GM18517 (cell line): ENCODE measurements around the gene LAMA3.

ENCODE experiments used
- ATAC-seq: cut with Tn5 transposase; IDR thresholded peaks from one replicate; pipeline ENCODE4 v1.9.1; 2021; ENCODE audit warnings: mild to moderate bottlenecking, moderate library complexity; ENCODE audit not compliant: unreplicated experiment

Gene LAMA3

DNA sequence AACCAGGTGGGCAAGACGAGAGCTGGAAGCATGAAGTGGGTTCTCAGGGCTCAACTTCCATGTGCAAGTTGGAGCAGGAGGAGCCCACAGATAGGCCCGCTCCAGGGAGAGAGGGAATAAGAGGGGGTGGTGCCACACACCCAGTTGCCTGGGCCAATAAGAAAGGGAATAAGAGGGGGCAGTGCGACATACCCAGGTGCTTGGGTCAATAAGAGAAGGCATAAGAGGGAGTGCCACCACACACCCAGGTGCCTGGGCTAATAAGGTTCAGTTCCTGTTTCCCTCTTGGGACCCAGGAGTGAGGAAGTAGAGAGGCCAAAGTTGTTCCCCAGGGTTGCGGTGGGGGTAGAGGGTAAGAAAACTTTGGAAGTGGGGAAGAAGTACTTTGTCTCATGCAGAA is 127.5 kb downstream of the LAMA3 start:
- ATAC-seq, result no peak

DNA sequence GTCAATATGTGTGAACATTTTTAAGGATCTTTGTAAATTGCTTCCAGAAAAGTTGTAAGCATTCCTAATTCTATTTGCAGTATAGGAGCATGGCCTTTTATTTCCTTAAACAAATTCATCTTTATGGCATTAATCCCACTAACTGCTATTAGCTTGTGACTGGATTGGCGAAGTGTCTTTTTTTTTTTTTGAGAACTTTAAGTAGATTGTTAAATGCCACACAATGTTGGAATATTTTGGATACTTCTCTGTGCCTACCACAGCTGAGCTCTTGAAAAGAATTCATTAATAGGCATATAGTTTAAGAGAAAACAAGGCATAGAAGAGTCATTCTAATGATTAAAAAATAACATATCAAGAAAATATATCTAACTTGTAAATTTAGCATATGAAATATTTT is 129.7 kb downstream of the LAMA3 start:
- ATAC-seq, result no peak

DNA sequence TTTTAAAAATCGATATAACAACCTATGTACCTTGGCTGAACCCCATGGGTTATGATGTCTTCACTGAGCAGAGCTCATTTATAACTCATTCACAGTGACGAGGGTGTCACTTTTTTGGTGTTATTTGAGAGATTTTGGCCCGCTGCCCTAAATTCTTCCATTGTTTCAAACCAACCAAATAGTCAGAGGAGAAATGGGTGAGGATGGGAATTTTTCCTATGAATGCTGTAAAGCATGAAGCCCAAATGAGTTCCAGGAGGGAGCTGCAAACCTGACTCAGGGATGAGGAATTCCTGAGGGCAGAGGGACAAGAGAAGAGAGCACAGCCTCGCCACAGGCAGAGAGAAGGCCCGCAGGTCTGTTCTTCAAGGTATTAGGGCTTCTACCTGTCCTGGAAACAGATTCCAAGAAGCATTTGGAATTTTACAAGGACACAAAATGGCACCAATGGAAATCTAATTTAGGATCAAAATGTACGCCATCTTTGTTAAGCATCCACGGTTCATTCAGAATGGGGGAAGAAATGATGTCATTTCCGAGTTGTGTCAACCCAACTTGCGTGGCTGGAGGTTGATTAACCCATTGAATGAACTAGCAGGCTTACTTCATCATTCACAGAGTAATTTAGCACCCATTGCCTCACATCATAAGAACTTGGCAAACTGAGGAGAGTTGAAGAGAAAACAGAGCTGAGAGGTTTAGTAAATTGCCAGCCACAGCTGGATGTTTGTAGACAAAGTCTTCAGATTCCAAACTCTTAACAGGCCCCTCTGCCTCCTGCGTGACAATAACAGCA is 133.5 kb downstream of the LAMA3 start:
- no peak for ATAC-seq

DNA sequence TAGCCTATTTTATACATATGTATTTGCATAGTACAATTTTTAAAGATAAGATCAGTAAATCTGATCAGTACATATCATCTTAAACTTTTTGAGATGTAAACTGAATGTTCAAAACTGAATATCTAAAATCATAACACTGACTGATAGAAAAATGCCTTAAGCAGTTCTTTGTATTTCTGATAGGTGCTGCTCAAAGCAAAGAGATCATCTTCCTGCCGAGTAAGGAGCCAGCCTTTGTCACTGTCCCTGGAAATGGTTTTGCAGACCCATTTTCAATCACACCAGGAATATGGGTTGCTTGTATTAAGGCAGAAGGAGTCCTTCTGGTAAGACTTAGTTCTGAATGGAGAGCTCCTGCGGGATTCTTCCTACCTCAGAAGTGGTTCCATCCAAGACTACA is 135.0 kb downstream of the LAMA3 start:
- ATAC-seq, result no peak

DNA sequence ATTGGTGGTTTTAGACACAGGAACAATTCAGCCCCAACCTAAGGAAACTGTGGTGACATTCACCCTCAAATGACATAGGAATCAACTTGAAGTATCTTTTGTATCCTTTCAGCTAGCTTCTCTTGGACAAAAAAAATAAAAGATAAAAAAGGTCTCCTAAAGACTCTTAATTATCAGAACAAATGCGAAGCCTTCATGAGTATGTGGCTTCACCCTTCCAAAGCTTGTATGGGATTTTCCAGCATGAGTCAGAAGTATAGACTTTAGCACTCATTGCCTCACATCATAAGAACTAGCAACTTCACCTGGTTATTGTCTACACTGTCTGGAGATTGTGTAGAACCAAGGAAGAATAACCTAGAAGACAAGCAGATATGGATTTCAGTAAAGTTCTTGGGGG is 135.4 kb downstream of the LAMA3 start:
- no peak for ATAC-seq

DNA sequence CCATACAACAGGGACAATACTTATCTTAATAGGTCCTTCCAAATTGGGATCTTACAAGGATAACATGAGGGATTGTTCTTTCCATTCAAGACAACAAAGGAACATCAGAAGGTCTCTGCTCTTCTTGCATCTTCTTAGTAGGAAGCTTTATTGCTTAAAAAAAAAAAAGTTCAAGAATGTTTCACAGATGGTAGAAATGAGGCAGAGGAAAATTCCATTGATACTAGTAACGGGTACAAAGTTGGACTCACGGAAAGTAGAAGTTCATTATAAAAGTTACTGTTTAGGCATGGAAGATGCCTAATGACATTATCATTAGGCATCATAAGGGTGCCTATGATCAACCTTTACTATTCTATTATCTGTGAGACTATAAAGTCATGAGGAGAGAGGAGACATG is 136.2 kb downstream of the LAMA3 start:
- ATAC-seq, result no peak

DNA sequence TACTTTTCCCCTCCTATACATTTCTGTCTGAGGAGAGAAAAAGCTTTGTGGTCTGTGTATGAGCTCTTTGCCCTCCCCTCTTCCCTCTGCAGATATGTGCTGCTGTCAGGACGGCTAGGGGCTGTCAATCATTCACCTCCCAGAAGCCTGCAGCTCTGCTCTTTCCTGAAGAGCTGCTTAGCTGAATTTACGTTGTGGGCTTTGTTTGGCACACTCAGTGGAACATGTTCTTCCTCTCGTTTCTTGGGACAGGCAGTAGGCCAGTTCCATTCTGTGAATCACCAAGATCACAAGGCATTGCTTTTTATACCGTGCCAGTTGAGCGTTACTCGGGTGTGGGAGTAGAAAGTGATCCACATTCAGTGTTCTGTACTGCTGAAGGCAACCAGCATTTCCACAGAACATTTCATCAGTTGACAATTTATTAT is 136.7 kb downstream of the LAMA3 start:
- no peak for ATAC-seq

DNA sequence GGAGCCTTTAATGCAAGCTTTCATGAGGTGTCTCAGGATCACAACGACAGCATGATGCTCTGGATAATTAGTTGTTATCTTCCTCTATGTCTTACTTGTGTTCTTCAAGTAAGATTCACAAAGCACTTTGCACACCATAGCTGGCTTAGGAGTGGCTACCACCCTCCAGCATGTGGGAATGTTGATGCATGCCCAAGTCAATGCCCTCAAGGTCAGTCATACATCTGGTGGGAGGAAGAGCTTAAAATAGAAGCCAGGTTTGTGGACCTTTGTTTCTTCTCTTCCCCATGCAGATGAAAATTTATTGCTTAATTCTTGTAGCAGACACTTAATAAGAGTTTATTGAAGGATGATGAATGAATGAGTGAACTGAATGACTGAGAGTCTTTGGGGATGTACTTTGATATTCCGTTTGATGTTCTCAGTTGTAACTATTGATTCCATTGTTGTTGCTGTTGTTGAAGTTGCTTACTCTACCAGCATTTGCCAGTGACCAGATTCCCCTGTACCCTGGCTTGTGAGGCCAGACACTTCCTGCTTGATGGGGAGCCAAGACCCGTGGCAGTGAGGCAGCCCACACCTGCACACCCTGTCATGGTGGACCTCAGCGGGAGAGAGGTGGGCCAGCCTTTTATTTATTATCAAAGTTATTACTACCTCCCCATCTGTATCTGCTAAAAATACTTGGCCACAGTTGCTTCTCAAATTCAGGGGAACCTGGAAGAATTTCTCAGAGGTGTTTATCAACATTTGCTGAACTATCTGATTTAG is 137.8 kb downstream of the LAMA3 start:
- no peak for ATAC-seq

DNA sequence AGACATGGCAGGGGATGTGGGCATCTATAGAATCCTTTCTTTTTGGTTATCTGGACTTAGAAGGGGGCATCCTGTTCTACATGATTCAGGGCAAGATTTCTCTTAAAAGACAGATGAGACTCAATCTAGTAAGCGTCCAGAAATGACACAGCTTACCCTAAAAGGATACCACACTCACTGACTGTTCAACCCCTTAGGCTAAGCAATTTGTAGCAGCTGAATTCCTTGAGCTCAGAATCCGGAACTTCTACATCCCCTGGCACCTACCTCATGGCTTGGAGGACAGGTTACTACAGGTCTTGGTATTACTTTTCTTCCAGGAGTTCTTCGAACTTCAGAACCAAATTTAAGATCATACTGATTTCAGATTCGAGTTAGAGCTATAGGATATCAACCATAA is 138.4 kb downstream of the LAMA3 start:
- no peak for ATAC-seq

DNA sequence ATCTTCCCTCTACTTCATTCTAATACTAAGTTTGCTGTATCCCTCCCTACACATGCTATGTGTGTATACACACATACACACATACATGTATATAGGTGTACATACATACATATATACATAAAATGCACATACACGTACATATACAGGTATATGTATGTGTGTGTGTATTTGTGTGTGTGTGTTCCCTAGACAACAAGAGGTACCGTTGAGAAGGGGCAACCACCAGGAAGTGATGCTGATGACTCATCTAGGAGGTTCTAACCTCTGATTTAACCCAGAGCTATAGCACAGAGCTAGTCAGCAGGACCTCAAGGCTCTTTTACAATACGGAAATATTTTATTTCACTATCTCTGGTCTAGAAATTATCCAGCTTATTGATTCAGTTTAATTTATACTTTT is 139.2 kb downstream of the LAMA3 start:
- peak; percentile 93 for ATAC-seq

DNA sequence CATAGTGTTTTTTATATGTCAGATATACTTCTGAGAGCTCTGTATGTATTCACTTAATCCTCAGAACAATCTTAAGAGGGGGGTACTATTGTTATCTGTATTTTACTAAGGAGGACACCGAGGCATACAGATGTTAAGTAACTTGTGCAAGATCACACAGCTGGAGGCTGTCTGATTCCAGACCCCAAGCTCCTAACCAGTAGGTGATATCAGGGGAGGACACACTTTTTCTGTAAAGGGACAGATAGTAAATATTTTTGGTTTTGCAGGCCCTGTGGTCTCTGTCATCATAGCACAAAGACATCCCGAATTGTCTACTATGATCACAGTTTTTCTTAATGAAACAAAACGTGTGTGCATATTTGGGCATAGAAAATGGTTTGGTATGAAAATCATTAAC is 143.7 kb downstream of the LAMA3 start:
- ATAC-seq, result no peak

DNA sequence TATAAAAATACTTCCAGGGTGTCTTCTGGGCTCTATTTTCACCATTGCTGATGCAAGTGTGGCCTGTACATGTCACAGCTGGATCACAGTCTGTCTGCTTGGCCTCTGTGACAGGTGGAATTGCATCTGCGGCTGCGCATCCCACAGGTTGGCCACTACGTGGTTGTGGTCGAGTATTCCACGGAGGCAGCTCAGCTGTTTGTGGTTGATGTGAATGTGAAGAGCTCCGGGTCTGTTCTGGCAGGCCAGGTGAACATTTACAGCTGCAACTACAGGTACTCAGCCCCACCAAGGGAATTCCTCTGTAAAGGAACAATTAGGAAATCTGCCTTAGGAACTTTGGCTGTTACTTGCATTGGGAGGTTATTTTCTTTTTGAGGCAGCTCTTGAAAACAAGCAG is 144.5 kb downstream of the LAMA3 start:
- no peak for ATAC-seq

DNA sequence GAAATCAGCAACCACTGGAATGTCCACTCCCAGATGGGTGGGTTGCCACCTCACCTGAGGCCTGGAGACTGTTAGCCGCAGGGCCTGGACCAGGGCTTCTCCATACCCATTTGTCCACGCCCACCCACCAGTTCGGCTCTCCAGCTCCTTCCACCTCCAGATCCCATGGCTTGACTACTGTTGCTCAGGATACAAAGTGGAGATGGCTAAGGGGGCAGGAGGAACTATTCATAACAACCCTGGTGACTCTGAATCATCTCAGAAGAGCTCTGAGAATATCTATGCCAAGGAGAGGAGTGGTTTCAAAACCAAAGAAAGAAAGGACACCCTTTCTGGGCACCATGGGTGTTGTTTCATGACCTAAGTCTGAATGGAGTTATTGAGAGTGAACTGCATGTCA is 145.8 kb downstream of the LAMA3 start:
- no peak for ATAC-seq

DNA sequence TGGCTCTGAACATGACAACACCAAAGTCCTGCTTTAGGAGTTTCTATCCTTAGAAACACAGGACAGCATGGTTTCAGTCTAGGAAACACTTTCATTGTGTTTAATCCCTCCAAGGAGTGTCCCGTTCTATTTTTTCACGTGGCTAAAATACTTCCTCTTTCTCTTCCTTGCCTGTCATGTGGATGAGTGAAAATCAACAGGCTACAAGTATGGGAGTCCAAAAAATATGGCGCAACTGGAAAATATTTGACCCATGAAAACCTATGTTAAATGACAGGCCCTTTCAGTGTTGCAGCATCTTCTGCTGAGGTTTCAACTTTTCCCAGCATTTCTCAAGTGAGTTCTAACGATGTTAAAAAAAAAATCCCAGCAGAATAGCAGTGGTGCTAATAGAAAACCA is 146.3 kb downstream of the LAMA3 start:
- ATAC-seq, result no peak

DNA sequence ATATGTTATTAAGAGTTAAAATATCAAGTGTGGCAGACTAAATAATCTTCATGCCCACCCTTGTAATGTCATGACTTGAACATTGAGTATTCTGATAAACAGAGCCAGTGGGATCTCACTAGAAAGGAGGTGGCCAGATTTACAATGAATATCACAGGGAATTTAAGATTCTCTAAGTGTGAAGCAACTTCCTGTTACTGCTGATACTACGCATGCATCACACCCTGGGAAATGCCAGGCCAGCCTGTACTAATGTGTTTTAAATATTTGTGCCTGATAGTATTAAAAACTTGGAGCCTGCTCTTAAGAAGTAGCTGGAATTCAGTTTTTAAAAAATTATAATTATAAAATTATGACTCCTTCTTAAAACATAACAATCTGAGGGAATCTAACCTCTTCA is 148.3 kb downstream of the LAMA3 start:
- ATAC-seq, result no peak

DNA sequence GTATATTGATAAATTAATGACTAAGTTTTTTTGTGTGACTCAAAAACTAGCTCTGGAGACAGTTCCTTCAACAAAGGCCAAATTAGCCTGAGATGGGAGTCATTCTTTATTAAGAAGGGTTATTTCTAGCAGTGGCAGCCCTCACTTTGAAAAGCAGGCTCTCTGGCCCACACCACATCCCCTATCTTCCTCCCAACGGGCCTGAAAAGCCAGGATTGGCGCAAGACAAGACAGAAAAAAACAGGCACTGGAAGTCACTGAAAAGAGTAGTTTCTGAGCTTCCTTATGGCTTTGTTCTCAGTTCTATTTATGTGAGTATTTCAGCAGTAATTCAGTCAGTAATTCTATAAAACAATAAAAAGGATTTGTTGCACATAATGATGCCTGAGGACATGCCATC is 149.0 kb downstream of the LAMA3 start:
- no peak for ATAC-seq

DNA sequence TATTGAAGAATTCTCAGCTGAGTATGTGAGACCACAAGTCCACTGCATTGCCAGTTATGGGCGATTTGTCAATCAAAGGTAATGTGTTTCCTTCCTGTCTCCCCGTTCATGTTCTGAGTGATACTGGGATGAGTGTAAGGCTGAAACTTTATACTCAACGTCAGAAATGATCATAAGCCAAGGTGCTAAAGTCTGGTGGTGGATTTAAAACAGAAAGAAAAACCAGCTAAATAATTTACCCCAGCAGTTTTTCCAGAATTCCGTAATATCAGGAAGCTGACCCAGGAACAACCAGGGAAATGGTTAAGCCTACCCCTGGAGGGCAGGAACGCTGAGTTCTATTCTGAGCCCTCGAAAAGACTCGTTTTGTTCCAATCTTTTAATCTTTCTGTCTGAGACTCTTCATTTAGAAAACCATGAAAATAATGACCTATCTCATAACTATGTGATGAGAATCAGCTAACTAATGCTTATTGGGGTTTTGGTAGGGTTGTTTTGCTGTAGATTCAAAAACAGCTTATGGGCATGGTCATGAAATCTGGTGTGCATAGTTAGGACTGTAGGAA is 149.6 kb downstream of the LAMA3 start:
- no peak for ATAC-seq

DNA sequence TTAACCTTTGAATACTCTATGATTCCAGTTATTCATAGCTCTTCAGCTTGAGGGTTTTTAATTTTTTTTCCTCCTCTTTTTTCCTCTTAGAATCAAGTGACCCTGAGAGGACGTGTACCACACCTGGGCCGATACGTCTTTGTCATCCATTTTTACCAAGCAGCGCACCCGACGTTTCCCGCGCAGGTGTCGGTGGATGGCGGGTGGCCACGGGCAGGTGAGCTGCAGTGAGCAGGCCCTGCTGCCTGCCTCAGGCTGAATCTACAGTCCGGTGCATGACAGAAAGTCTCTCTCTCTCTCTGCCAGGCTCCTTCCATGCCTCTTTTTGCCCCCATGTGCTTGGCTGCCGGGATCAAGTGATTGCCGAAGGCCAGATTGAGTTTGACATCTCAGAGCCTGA is 153.1 kb downstream of the LAMA3 start:
- ATAC-seq, result no peak

DNA sequence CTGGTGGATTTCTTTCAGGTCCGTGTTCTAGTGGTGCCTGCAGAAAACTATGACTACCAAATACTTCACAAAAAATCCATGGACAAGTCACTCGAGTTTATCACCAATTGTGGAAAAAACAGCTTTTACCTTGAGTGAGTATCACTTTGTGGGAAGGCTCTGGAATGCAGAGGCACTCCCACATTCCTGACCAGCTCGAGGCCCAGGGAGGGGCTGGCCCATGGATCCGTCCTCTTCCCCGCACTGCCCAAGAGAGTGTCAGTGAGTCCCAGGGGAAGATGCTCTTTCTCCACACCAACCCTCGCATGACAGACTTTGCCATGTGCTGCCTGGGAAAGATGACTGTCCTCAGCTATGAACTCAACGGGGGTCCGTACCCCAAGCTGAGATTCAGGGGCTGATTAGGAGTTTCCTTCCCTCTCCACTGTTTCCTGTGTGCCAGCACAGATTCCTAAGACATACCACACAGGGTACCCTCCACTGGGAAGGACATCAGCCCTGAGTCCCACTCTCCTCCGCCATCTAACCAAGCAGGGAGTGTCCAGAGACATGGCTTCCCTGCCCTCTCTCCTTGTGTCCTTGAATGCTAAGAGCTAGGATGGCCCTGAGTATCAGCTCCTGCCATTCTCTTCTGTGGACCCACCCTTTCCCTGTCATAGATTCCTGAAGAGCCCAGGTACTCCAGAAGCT is 155.9 kb downstream of the LAMA3 start:
- no peak for ATAC-seq

DNA sequence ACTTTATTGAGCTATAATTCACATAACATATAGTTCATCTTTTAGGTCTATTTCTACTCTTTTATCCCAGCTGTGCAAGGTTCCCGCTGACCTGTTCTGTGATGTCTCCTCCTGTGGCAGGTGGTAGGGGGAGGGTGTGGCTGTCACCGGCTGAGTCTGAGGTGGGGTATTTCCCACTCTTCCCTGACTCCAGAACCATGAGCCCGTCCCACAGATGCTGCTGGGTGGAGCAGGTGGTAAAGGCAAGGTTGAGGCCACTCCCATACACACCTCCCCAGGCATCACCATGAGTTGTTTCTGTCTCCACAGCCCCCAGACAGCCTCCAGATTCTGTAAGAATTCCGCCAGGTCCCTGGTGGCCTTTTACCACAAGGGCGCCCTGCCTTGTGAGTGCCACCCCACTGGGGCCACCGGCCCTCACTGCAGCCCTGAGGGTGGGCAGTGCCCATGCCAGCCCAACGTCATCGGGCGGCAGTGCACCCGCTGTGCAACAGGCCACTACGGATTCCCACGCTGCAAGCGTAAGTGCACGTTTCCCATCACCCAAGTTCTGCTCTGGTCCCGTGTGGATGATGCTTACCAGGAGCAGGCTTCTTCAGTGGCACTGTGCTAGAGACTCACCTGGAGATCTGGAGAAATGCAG is 156.9 kb downstream of the LAMA3 start:
- no peak for ATAC-seq
